OCI-LY7 (cell line): ENCODE measurements around the gene CUX1. TPM values are rescaled to one million over a fixed set of nuclear protein-coding genes. Genes with fewer than 3 reads are reported as not detected.

Source experiments
- BruUV-seq: library from RNA; stranded (reverse); fragments of 400-500 nt; replicated peaks from 2 replicates; lab custom pipeline; 2021; lab: Mats Ljungman, UMichigan
- CTCF ChIA-PET: fragments of 300-600 bp; sonication (Branson Sonifier 250); formaldehyde crosslinking; loops from one replicate; lab custom pipeline; 2022; ENCODE audit warnings: antibody characterized with exemption; ENCODE audit not compliant: unreplicated experiment; lab: Charles Lee
- POLR2A ChIA-PET: fragments of 300-600 bp; sonication (Branson Sonifier 250); formaldehyde crosslinking; loops from one replicate; lab custom pipeline; 2022; ENCODE audit warnings: antibody characterized with exemption; lab: Charles Lee
- DNase-seq: peaks from one replicate; pipeline ENCODE4 v3.0.0-alpha.2; 2015; ENCODE audit warnings: low spot score
- H2AFZ ChIP-seq: fragments of 200-600 bp; sonication (generic), shearing (Covaris generic); 2 replicates; pipeline ENCODE4 v1.6.1; 2014; ENCODE audit warnings: mild to moderate bottlenecking, antibody characterized with exemption, low read length, moderate library complexity
- H3K27ac ChIP-seq: fragments of 200-600 bp; sonication (generic); 2 replicates; pipeline ENCODE4 v1.5.1; 2014; ENCODE audit warnings: mixed run types, low read depth, mild to moderate bottlenecking, moderate library complexity, low read length, inconsistent platforms; ENCODE audit not compliant: poor library complexity, severe bottlenecking
- H3K36me3 ChIP-seq: fragments of 200-600 bp; sonication (generic); 2 replicates; pipeline ENCODE4 v1.6.1; 2014; ENCODE audit warnings: mild to moderate bottlenecking, antibody characterized with exemption, low read length, moderate library complexity, mixed read lengths; ENCODE audit not compliant: insufficient read depth
- H3K4me1 ChIP-seq: fragments of 200-600 bp; sonication (generic); 2 replicates; pipeline ENCODE4 v1.5.1; 2014; ENCODE audit warnings: mild to moderate bottlenecking, low read length; ENCODE audit not compliant: insufficient read depth, poor library complexity, severe bottlenecking
- H3K4me2 ChIP-seq: fragments of 200-600 bp; sonication (generic); 2 replicates; pipeline ENCODE4 v1.6.1; 2014; ENCODE audit warnings: mild to moderate bottlenecking, low read length
- H3K4me3 ChIP-seq: fragments of 200-600 bp; sonication (generic); 2 replicates; pipeline ENCODE4 v1.5.1; 2014; ENCODE audit warnings: mild to moderate bottlenecking, low read depth, low read length; ENCODE audit not compliant: poor library complexity, severe bottlenecking
- H3K79me2 ChIP-seq: fragments of 200-600 bp; sonication (generic); 2 replicates; pipeline ENCODE4 v1.6.1; 2016; ENCODE audit warnings: low read depth, mild to moderate bottlenecking, low read length, moderate library complexity, mixed read lengths; ENCODE audit not compliant: insufficient read depth
- H3K9me2 ChIP-seq: fragments of 200-600 bp; sonication (generic); 2 replicates; pipeline ENCODE4 v1.6.1; 2016; ENCODE audit warnings: mild to moderate bottlenecking, low read length, mixed read lengths; ENCODE audit not compliant: insufficient read depth
- H3K9me3 ChIP-seq: fragments of 200-600 bp; sonication (generic); 2 replicates; pipeline ENCODE4 v1.6.1; 2014; ENCODE audit warnings: mild to moderate bottlenecking, mixed run types, low read length, mixed read lengths
- H4K20me1 ChIP-seq: fragments of 200-600 bp; sonication (generic); 2 replicates; pipeline ENCODE4 v1.6.1; 2014; ENCODE audit warnings: mild to moderate bottlenecking, antibody characterized with exemption, low read length, moderate library complexity, mixed read lengths; ENCODE audit not compliant: insufficient read depth
- EZH2phosphoT487 ChIP-seq: fragments of 200-600 bp; sonication (generic); IDR thresholded peaks from 2 replicates; pipeline ENCODE4 v1.6.1; 2018; ENCODE audit warnings: low read depth, borderline replicate concordance, mild to moderate bottlenecking, mixed run types, antibody characterized with exemption, low read length, moderate library complexity, mixed read lengths
- intact Hi-C: fragments of 100-400 bp; cut with micrococcal nuclease; formaldehyde crosslinking; loops from one replicate; pipeline ENCODE4 v1.10.0; 2022; ENCODE audit not compliant: unreplicated experiment
- total RNA-seq, 2 experiments: library from RNA; depleted of rRNA in 1 of 2; stranded (reverse); fragments of >200 nt in 1 of 2; shearing (Covaris generic) in 1 of 2; gene quantifications; 2 replicates each; pipeline ENCODE4 v1.2.3, GENCODE V29; 2014 to 2022
- TF ChIP-seq, protein P1 (sequence below): fragments of 200-600 bp; sonication (generic); conservative IDR thresholded peaks from 2 replicates; pipeline ENCODE4 v1.5.1; 2014; ENCODE audit warnings: mild to moderate bottlenecking, antibody characterized with exemption, low read length, moderate library complexity, mixed read lengths

The CUX1 gene
- total RNA-seq, 2 experiments from 2014 or later, result 143 to 199 TPM

- Histone ChIP-seq H3K9me3 (no peaks in the 10 kb centered on the region), H2AFZ (no peak overlapping the region), H3K4me2 (no peak overlapping the region), H4K20me1 (no peaks in the 10 kb centered on the region), H3K9me2 (no peaks in the 10 kb centered on the region), H3K4me1 (no peaks in the 10 kb centered on the region), H3K36me3 (peaks cover 96% of the 10 kb centered on the region), H3K27ac (no peak overlapping the region), H3K79me2 (no peaks in the 10 kb centered on the region), H3K4me3 (no peak overlapping the region)
- DNase-seq, result no peak
- BruUV-seq, result no TSS peak
- no peak for TF ChIP-seq EZH2phosphoT487
- TF ChIP-seq, protein P1, sequence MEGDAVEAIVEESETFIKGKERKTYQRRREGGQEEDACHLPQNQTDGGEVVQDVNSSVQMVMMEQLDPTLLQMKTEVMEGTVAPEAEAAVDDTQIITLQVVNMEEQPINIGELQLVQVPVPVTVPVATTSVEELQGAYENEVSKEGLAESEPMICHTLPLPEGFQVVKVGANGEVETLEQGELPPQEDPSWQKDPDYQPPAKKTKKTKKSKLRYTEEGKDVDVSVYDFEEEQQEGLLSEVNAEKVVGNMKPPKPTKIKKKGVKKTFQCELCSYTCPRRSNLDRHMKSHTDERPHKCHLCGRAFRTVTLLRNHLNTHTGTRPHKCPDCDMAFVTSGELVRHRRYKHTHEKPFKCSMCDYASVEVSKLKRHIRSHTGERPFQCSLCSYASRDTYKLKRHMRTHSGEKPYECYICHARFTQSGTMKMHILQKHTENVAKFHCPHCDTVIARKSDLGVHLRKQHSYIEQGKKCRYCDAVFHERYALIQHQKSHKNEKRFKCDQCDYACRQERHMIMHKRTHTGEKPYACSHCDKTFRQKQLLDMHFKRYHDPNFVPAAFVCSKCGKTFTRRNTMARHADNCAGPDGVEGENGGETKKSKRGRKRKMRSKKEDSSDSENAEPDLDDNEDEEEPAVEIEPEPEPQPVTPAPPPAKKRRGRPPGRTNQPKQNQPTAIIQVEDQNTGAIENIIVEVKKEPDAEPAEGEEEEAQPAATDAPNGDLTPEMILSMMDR, result no peak
- intact Hi-C loops, result no loop called here
- POLR2A ChIA-PET, result interaction anchor here (1.0 kb wide), 1 partner anchor 103 kb away, joined by 3 read pairs; no protein-coding TSS in a partner anchor
- CTCF ChIA-PET, result no interaction called here
These were observed 399.3 kb downstream of the CUX1 start for GRCh38 chr7:102216573-102217314.

DNA sequence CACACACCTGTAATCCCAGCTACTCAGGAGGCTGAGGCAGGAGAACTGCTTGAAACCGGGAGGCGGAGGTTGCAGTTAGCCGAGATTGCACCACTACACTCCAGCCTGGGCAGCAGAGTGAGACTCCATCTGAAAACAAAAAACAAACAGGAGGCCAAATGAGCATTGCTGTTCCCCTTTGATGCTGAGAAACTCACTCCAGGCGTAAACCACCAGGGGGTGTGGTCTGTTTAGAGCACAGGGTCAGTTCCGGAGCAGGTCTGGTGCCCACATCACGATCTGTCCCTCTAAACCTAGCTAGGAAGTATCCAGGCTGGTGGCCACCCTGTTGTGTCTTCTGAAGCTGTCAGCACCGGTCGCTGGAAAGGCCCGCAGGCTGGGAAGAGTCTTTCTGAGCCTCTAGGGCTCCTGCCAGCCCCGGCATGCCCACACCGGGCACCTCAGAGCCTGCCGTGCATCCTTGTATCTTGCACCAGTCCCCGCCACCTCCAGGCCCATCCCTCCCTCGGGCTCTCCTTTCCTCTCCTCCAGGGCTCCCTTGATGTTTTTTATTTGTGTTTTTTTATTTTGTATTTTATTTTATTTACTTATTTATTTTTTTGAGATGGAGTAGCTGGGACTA is 402.9 kb downstream of the CUX1 start:
- Histone ChIP-seq H3K79me2 (no peaks in the 10 kb centered on the region), H4K20me1 (no peaks in the 10 kb centered on the region), H3K36me3 (peaks cover 91% of the 10 kb centered on the region), H3K4me1 (no peaks in the 10 kb centered on the region), H3K27ac (no peak overlapping the region), H3K4me3 (no peak overlapping the region), H3K9me3 (no peaks in the 10 kb centered on the region), H2AFZ (no peak overlapping the region), H3K4me2 (no peak overlapping the region), H3K9me2 (no peaks in the 10 kb centered on the region)
- BruUV-seq, result no TSS peak
- ChIA-PET POLR2A (no interaction called here), CTCF (no interaction called here)
- TF ChIP-seq, protein P1, result no peak
- TF ChIP-seq EZH2phosphoT487, result no peak
- intact Hi-C loops, result no loop called here
- DNase-seq, result no peak
